Liver (tissue), 9 donors: ENCODE data around the gene AFAP1L2. TPM values are rescaled to one million over a fixed set of nuclear protein-coding genes. Genes with fewer than 3 reads are reported as not detected.

Experiments used
- DNase-seq: peaks from one replicate; pipeline ENCODE4 v3.0.0-alpha.2; 2017; ENCODE audit warnings: low spot score
- H3K27ac ChIP-seq, 2 donors: one replicate each; pipeline ENCODE4 v1.7.0; 2013; ENCODE audit warnings: inconsistent platforms in 2 of 2, low read length in 2 of 2, control low read depth in 1 of 2, low read depth in 1 of 2, mild to moderate bottlenecking in 1 of 2
- H3K27me3 ChIP-seq, 4 donors: one replicate each; pipeline versions ENCODE4 v1.6.1 to v1.7.0; 2013; ENCODE audit warnings: low read length in 3 of 4, inconsistent platforms in 1 of 4, mild to moderate bottlenecking in 1 of 4, moderate library complexity in 1 of 4; ENCODE audit not compliant: control insufficient read depth in 4 of 4, insufficient read depth in 4 of 4
- H3K36me3 ChIP-seq, 4 donors: one replicate each; pipeline versions ENCODE4 v1.6.1 to v1.7.0; 2013; ENCODE audit warnings: low read length in 3 of 4, mild to moderate bottlenecking in 3 of 4, low read depth in 1 of 4, moderate library complexity in 1 of 4; ENCODE audit not compliant: control insufficient read depth in 4 of 4, insufficient read depth in 3 of 4
- H3K4me1 ChIP-seq, 4 donors: one replicate each; pipeline versions ENCODE4 v1.6.1 to v1.7.0; 2013; ENCODE audit warnings: low read length in 3 of 4, mild to moderate bottlenecking in 3 of 4, moderate library complexity in 1 of 4; ENCODE audit not compliant: control insufficient read depth in 4 of 4, insufficient read depth in 4 of 4
- H3K4me3 ChIP-seq, 3 donors: one replicate each; pipeline versions ENCODE4 v1.6.1 to v1.7.0; 2013; ENCODE audit warnings: low read length in 3 of 3, control low read depth in 1 of 3, low read depth in 1 of 3, mild to moderate bottlenecking in 1 of 3
- H3K9ac ChIP-seq, 2 donors: one replicate each; pipeline ENCODE4 v1.7.0; 2013; ENCODE audit warnings: low read length in 2 of 2, mild to moderate bottlenecking in 2 of 2, moderate library complexity in 2 of 2, control low read depth in 1 of 2, low read depth in 1 of 2
- H3K9me3 ChIP-seq, 4 donors: one replicate each; pipeline versions ENCODE4 v1.6.1 to v1.7.0; 2013; ENCODE audit warnings: low read length in 3 of 4; ENCODE audit not compliant: control insufficient read depth in 4 of 4
- EGR1 ChIP-seq, 2 donors: IDR thresholded peaks; 2 replicates each; pipeline ENCODE4 v1.6.1; 2016 to 2018; ENCODE audit warnings: antibody characterized with exemption in 2 of 2, low read depth in 2 of 2
- FOXA1 ChIP-seq: IDR thresholded peaks from 2 replicates; pipeline ENCODE4 v1.6.1; 2016; ENCODE audit warnings: antibody characterized with exemption
- FOXA2 ChIP-seq: IDR thresholded peaks from 2 replicates; pipeline ENCODE4 v1.6.1; 2016; ENCODE audit warnings: antibody characterized with exemption
- GABPA ChIP-seq, 2 donors: IDR thresholded peaks in 1 of 2; conservative IDR thresholded peaks in 1 of 2; 2 replicates each; pipeline ENCODE4 v1.6.1; 2016; ENCODE audit warnings: antibody characterized with exemption in 2 of 2, mild to moderate bottlenecking in 1 of 2, moderate library complexity in 1 of 2
- HNF4A ChIP-seq, 2 donors: conservative IDR thresholded peaks; 2 replicates each; pipeline ENCODE4 v1.6.1; 2016; ENCODE audit warnings: antibody characterized with exemption in 2 of 2, mild to moderate bottlenecking in 2 of 2
- HNF4G ChIP-seq: IDR thresholded peaks from 2 replicates; pipeline ENCODE4 v1.6.1; 2016; ENCODE audit warnings: antibody characterized with exemption
- NR2F2 ChIP-seq: IDR thresholded peaks from 2 replicates; pipeline ENCODE4 v1.6.1; 2016; ENCODE audit warnings: antibody characterized with exemption
- RAD21 ChIP-seq, 2 donors: IDR thresholded peaks; 2 replicates each; pipeline ENCODE4 v1.6.1; 2016; ENCODE audit warnings: antibody characterized with exemption in 2 of 2, mild to moderate bottlenecking in 2 of 2
- RXRA ChIP-seq, 2 donors: IDR thresholded peaks; 2 replicates each; pipeline ENCODE4 v1.6.1; 2017 to 2018; ENCODE audit warnings: antibody characterized with exemption in 2 of 2, mild to moderate bottlenecking in 1 of 2
- SP1 ChIP-seq: IDR thresholded peaks from 2 replicates; pipeline ENCODE4 v1.6.1; 2018; ENCODE audit warnings: antibody characterized with exemption, mild to moderate bottlenecking
- TAF1 ChIP-seq: conservative IDR thresholded peaks from 2 replicates; pipeline ENCODE4 v1.6.1; 2016; ENCODE audit warnings: antibody characterized with exemption, mild to moderate bottlenecking
- YY1 ChIP-seq: IDR thresholded peaks from 2 replicates; pipeline ENCODE4 v1.6.1; 2016; ENCODE audit warnings: antibody characterized with exemption, mild to moderate bottlenecking
- WGBS: extraction: QIAGEN DNeasy Blood & Tissue Kit; methylation state at CpG from one replicate; pipeline ENCODE4 v1.1.7; 2013; 5-methylcytosine and 5-hydroxymethylcytosine counted together
- polyA plus RNA-seq, 2 donors: library from polyadenylated mRNA; stranded (reverse) in 1 of 2; unstranded in 1 of 2; fragments of 200-250 nt in 1 of 2; fragments of >200 nt in 1 of 2; fragmentation: Nextera tagmentation in 1 of 2; extraction: Ambion mirVana in 1 of 2; gene quantifications; one replicate each; pipeline versions ENCODE4 v1.2.1 to v1.2.3, GENCODE V29; 2013 to 2015
- total RNA-seq, 2 donors: library from RNA; depleted of rRNA; stranded (reverse); fragments of >200 nt; gene quantifications; one replicate each; pipeline ENCODE4 v1.2.3, GENCODE V29; 2014
- TF ChIP-seq, protein P1 (sequence below): fragments of 150-350 bp; IDR thresholded peaks from 2 replicates; pipeline ENCODE4 v1.5.1; 2017; ENCODE audit warnings: improper control_type of control experiment, low read depth, low read length; ENCODE audit not compliant: missing input control
- TF ChIP-seq, protein P2 (sequence below): IDR thresholded peaks from 2 replicates; pipeline ENCODE4 v1.6.1; 2016; ENCODE audit warnings: antibody characterized with exemption, mild to moderate bottlenecking
- TF ChIP-seq, protein P3 (sequence below): IDR thresholded peaks from 2 replicates; pipeline ENCODE4 v1.6.1; 2016; ENCODE audit warnings: antibody characterized with exemption
- TF ChIP-seq, protein P4 (sequence below): IDR thresholded peaks from 2 replicates; pipeline ENCODE4 v1.6.1; 2016; ENCODE audit warnings: antibody characterized with exemption
- donor health status: healthy.
- donor health status: healthy.
- donor health status: healthy.
- donor health status: healthy.
- donor health status: healthy.

AFAP1L2 gene
- total and polyA plus RNA-seq, 4 donors: 0.53 to 1.8 (median 1.3) TPM

DNA sequence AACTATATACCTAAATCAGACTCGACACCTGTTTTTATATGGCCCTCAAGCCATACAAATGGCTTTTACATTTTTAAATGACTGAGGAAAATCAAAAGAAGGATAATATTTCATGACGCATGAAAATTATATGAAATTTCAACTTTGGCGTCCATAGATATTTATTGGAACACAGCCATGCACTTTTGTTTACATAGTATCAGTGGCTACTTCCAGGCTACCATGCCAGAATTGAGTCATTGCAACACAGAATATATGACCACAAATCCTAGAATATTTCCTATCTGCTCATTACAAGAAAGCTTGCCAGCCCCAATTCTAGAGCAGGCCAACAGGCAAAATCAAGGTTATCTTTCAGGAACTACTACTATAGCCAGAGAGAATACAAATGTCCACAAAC, 29.3 kb downstream of the AFAP1L2 start:
- Histone ChIP-seq H3K9me3 (peaks cover 0 to 2% (median 0%) of the 10 kb centered on the region in 4 donors), H3K9ac (no peak overlapping the region), H3K27ac (no peak overlapping the region), H3K4me1 (no peaks in the 10 kb centered on the region), H3K4me3 (no peak overlapping the region), H3K36me3 (no peaks in the 10 kb centered on the region), H3K27me3 (no peaks in the 10 kb centered on the region)
- TF ChIP-seq YY1 (no peak), EGR1 (IDR thresholded peaks at IDR 0.05; ENCODE audit: low read depth in 2 of 2) (no peak), RXRA (IDR thresholded peaks at IDR 0.05) (no peak), NR2F2 (no peak), FOXA2 (no peak), RAD21 (IDR thresholded peaks at IDR 0.05) (no peak), FOXA1 (no peak), GABPA (IDR thresholded peaks at IDR 0.05 in 1 of 2, conservative IDR thresholded peaks at IDR 0.05 in 1 of 2) (no peak), HNF4A (conservative IDR thresholded peaks at IDR 0.05) (no peak), HNF4G (no peak)
- TF ChIP-seq, protein P1, sequence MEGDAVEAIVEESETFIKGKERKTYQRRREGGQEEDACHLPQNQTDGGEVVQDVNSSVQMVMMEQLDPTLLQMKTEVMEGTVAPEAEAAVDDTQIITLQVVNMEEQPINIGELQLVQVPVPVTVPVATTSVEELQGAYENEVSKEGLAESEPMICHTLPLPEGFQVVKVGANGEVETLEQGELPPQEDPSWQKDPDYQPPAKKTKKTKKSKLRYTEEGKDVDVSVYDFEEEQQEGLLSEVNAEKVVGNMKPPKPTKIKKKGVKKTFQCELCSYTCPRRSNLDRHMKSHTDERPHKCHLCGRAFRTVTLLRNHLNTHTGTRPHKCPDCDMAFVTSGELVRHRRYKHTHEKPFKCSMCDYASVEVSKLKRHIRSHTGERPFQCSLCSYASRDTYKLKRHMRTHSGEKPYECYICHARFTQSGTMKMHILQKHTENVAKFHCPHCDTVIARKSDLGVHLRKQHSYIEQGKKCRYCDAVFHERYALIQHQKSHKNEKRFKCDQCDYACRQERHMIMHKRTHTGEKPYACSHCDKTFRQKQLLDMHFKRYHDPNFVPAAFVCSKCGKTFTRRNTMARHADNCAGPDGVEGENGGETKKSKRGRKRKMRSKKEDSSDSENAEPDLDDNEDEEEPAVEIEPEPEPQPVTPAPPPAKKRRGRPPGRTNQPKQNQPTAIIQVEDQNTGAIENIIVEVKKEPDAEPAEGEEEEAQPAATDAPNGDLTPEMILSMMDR: no peak
- TF ChIP-seq, protein P2, sequence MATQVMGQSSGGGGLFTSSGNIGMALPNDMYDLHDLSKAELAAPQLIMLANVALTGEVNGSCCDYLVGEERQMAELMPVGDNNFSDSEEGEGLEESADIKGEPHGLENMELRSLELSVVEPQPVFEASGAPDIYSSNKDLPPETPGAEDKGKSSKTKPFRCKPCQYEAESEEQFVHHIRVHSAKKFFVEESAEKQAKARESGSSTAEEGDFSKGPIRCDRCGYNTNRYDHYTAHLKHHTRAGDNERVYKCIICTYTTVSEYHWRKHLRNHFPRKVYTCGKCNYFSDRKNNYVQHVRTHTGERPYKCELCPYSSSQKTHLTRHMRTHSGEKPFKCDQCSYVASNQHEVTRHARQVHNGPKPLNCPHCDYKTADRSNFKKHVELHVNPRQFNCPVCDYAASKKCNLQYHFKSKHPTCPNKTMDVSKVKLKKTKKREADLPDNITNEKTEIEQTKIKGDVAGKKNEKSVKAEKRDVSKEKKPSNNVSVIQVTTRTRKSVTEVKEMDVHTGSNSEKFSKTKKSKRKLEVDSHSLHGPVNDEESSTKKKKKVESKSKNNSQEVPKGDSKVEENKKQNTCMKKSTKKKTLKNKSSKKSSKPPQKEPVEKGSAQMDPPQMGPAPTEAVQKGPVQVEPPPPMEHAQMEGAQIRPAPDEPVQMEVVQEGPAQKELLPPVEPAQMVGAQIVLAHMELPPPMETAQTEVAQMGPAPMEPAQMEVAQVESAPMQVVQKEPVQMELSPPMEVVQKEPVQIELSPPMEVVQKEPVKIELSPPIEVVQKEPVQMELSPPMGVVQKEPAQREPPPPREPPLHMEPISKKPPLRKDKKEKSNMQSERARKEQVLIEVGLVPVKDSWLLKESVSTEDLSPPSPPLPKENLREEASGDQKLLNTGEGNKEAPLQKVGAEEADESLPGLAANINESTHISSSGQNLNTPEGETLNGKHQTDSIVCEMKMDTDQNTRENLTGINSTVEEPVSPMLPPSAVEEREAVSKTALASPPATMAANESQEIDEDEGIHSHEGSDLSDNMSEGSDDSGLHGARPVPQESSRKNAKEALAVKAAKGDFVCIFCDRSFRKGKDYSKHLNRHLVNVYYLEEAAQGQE: no peak
- WGBS: 80% methylated on average over 3 of the region's 3 CpGs
- no peak for DNase-seq

DNA sequence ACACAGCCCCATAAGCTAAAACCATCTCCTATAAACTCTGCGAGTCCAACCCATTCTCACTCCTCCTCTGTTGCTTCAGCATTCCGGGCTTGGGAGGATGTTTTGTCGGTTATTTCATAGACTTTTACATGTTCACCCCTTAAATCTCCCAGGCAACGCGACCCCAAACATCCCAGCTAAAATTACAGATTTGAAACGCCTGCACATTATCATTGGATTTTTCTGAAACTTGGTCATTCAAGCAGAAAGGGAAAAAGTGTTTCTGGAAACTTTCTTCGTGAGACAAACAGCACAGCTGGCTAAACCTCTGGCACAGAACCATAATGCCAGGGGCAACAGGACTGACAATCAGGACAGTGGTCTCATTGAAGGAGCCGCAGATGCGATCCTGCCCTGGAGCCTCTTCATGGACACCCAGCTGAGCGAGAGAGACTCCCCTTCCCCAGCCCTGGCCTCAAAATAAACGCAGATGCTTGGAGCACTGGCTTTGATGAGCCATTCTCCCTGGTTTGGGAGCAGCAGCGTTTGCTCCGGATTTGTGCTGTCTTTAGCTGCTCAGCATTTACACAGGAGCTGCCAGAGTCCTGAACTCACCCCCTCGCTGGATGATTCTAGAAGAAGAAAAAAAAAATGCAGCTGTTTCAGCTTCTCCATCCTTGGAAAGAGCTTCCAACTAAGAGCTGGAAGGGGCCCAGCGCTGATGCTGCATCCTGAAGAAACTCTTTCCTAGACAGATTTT, 30.1 kb downstream of the AFAP1L2 start:
- no peak overlapping the region for H3K4me3 ChIP-seq
- TF ChIP-seq SP1: no peak
- TF ChIP-seq GABPA (IDR thresholded peaks at IDR 0.05 in 1 of 2, conservative IDR thresholded peaks at IDR 0.05 in 1 of 2): no peak

DNA sequence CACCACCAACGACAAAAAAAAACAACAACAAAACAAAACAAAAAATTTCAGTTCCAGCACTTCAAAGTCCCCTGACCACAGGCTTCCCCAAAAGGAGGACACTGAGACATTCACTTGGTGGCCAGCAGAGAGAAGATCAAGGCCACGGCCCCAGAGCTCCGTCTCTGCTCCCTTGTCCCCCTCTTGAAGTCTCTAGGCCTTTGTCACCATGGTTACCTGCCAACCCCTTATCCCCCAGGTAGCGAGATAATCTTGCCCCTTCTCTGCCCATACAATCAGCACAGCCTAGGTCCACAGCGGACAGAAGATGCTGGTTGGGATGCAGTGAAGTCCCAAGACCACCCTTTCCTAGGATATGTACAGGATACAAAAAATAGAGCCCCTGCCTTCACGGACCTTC, 30.7 kb downstream of the AFAP1L2 start:
- Histone ChIP-seq H3K4me3 (no peak overlapping the region), H3K36me3 (no peaks in the 10 kb centered on the region), H3K9me3 (no peaks in the 10 kb centered on the region), H3K27ac (no peak overlapping the region), H3K9ac (no peak overlapping the region), H3K4me1 (no peaks in the 10 kb centered on the region), H3K27me3 (no peaks in the 10 kb centered on the region)
- 51% methylated on average over 6 of the region's 6 CpGs for WGBS
- no peak for DNase-seq
- TF ChIP-seq TAF1 (no peak), HNF4A (conservative IDR thresholded peaks at IDR 0.05) (no peak), SP1 (no peak), EGR1 (IDR thresholded peaks at IDR 0.05; ENCODE audit: low read depth in 2 of 2) (no peak)
- TF ChIP-seq, protein P3, sequence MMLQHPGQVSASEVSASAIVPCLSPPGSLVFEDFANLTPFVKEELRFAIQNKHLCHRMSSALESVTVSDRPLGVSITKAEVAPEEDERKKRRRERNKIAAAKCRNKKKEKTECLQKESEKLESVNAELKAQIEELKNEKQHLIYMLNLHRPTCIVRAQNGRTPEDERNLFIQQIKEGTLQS: no peak
- TF ChIP-seq, protein P1: no peak
- TF ChIP-seq, protein P4, sequence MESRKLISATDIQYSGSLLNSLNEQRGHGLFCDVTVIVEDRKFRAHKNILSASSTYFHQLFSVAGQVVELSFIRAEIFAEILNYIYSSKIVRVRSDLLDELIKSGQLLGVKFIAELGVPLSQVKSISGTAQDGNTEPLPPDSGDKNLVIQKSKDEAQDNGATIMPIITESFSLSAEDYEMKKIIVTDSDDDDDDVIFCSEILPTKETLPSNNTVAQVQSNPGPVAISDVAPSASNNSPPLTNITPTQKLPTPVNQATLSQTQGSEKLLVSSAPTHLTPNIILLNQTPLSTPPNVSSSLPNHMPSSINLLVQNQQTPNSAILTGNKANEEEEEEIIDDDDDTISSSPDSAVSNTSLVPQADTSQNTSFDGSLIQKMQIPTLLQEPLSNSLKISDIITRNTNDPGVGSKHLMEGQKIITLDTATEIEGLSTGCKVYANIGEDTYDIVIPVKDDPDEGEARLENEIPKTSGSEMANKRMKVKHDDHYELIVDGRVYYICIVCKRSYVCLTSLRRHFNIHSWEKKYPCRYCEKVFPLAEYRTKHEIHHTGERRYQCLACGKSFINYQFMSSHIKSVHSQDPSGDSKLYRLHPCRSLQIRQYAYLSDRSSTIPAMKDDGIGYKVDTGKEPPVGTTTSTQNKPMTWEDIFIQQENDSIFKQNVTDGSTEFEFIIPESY: no peak

More for the DNA sequence above, 30.1 kb downstream of the AFAP1L2 start:
- Histone ChIP-seq H3K27ac (peak overlapping the region; percentile 23 to 63), H3K4me1 (no peaks in the 10 kb centered on the region), H3K27me3 (no peaks in the 10 kb centered on the region), H3K9me3 (no peaks in the 10 kb centered on the region), H3K9ac (no peak overlapping the region), H3K36me3 (no peaks in the 10 kb centered on the region)
- DNase-seq: no peak
- WGBS: 56% methylated on average over 15 of the region's 15 CpGs
